GDM1 (cell line): ENCODE data around the gene HHAT.

Experiments
- DNase-seq: peaks from one replicate; lab custom pipeline; 2025; lab: John Stamatoyannopoulos, UW

The HHAT gene

DNA sequence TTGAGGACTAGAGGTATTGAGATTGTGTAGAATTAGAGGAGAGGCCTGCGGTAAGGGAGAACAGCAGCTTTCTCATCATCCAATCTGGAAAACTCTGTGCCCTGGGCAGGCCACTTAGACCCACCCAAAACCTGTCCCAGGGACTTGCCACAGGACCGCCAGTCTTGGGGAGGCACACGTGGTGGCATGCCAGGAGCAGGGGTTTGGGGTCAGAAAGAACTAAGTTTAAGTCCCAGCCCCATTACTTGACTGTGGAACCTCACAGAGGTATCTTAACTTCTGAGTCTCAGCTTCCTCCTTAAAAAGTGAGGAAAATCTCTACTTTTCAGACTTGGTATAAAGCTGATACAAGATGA lies 356.6 kb downstream of the HHAT start:
- no peak for DNase-seq

GRCh38 chr1:210686841-210687240 lies 358.1 kb downstream of the HHAT start:
- no peak for DNase-seq

DNA sequence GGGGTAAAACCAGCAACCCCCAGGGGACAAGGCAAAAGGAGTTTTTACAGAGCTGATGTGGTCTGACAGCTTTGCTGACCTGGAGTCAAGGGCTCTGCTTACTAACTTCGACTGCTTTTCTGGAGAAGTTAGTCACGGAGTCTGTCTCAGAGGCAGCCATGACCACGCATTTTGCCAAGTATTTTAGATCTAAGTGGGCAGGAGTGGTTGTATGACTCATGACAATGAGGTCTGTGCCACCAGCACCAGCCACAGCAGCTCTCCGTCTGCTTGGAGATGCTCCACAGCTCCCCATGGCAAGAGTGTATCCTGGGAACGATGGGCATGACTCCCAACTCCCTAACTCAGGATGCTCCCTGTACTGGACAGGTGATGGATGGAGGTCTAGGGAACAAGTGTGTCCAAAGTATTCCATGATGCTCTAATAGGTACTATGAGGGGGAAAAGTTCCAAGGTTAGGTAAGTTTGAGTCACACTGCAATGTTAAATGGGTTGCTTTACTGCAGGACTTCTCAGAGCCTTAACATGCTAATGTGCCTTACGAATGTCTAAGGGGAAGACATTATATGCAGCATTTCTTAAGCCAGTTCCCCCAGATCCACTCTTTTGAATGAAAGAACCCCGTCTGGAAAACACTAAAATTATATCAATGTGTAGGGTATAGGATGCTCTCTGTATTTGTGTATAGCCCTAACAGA lies 359.0 kb downstream of the HHAT start:
- no peak for DNase-seq

GRCh38 chr1:210688512-210689234 lies 360.0 kb downstream of the HHAT start:
- DNase-seq, result no peak

GRCh38 chr1:210689826-210690225 lies 361.1 kb downstream of the HHAT start:
- no peak for DNase-seq

GRCh38 chr1:210690236-210690635 lies 361.5 kb downstream of the HHAT start:
- no peak for DNase-seq

GRCh38 chr1:210691039-210691610 lies 362.4 kb downstream of the HHAT start:
- no peak for DNase-seq

DNA sequence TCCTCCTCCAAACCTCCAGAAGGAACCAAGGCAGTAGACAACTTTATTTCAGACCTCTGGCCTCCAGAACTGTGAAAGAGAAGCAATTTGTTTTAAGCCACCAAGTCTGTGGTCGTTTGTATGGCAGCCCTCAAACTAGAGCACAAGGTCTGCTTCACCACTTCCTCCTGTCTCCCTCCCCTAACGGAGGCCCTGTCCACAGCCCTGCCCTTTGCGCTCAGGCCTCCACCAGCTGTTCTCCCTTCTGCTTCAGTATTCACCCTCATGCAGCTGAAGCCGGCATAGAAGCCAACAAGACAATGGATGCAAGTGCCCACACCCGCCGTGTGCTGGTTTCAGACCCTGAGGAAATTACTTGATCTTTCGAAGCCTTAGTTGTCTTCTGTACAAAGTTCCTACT lies 364.1 kb downstream of the HHAT start:
- DNase-seq, result peak; percentile 8

DNA sequence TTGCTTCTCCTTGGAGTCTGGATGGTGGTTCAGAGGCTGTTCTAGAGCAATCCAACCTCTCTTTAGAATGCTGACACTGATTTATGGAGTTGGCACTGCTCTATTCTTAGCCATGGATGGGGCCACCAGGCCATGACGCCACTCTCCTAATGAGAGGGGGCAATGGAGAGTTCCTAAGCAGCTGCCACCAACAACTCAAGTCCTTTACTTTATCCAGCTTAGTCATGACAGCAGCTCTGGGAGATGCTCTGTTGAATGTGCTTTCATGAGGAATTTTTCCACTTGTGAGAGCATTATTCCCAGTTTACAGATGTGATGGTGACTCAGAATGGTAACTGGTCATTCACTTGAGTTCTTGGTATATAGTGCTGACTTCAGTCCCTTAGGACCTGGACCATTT lies 366.3 kb downstream of the HHAT start:
- no peak for DNase-seq

- DNase-seq, result no peak
Observed at GRCh38 chr1:210696709-210697108, 368.0 kb downstream of the HHAT start.

DNA sequence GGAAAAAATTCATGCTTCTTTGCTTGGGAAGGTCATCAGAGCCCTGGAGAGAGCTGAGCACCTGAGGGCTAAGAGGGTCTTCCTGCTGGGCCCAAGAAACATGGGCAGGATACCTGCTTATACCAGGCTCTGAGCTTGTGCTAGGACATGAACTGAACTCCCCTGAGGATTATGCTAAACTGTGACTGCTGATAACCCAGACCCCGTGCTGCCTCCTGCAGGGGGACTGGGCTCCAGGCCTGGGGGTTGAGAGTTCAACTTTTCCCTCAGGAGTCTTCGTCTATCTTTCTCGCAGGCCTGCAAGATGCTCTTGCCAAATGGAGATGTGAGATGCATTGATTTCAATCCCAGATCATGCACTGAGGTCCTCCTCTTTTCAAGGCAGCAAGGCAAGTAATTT lies 368.5 kb downstream of the HHAT start:
- no peak for DNase-seq

GRCh38 chr1:210698661-210699060 lies 370.0 kb downstream of the HHAT start:
- no peak for DNase-seq

GRCh38 chr1:210700083-210700482 lies 371.4 kb downstream of the HHAT start:
- DNase-seq, result no peak

GRCh38 chr1:210700511-210700910 lies 371.8 kb downstream of the HHAT start:
- no peak for DNase-seq

GRCh38 chr1:210702506-210702905 lies 373.8 kb downstream of the HHAT start:
- no peak for DNase-seq

GRCh38 chr1:210703593-210703992 lies 374.9 kb downstream of the HHAT start:
- no peak for DNase-seq

GRCh38 chr1:210705086-210705485 lies 376.4 kb downstream of the HHAT start:
- no peak for DNase-seq

DNA sequence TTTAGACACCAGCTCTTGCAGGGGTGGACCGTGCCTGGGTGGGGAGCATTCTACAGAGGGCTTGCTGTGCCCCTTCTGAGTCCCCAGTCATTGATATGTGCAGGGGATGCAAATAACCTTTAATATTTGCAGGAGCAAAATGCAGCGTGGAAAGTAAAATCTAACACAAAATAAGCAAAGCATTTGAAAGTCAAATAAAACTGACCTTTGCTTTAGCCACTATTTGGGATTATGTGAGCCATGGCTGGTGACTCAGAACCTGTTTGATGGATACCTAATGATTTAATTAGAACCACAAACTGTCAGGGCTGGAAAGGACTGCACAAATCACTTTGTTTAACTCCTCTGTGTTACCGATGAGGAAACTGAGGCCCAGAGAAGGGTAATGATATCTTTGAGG lies 377.5 kb downstream of the HHAT start:
- no peak for DNase-seq

DNA sequence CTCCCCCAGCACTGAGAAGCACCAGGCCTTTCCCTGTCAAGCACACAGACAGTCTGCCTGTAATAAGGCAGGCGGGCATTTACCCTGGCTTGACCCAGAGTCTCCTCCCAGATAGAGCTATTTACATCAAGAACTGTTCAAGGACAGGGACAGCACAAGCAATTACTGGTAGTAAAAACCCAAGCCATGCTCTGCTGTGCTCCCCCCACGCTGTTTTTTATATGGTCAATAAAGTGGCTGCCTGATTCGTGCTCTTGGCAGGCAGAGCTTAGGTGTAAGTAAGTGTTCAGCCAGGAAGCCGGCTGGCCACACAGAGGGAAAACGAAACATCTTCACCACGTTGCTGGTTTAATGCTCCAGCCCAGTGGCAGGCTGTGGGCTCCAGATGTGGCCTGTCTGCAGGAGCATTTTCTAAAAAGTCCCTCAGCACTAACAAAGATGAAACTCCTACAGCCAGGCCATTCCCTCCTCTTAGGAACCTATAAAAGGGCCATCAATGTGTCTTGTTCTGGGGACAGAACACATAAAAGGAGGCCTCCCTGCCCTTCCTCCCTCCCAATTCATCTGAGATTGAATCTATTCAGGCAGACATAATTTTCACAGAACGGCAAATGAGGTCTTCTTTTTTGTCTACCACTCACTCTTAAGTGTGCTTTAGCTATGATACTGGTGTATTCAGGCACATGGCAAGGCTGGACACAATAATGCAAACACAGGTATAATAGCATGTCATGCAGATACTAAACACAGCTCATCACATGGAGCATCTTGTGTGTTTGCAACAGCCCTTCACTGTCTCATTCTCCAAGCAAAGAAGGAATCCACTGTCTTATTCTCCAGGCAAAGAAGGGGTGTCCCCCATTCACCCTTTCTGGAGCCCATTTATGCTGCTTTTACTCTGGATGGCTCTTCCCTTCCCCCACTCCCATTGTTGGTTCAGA lies 378.9 kb downstream of the HHAT start:
- no peak for DNase-seq

DNA sequence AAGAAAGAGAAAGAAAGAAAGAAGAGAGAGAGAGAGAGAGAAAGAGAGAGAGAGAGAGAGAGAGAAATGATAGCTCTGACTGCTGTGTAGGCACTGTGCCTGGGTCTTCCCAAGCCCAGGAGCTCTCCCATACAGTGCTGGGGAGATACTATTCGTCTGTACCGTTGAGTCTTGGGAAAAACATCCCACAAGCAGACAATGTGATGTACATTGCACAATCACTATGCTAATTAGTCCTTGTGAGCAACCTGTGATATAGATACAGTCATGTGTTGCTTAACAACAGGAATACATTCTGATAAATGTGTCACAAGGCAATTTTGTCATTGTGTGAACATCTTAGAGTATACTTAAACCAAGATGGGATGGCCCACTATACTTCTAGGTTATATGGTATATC lies 381.0 kb downstream of the HHAT start:
- DNase-seq, result no peak

GRCh38 chr1:210711825-210712612 lies 383.3 kb downstream of the HHAT start:
- DNase-seq, result no peak

DNA sequence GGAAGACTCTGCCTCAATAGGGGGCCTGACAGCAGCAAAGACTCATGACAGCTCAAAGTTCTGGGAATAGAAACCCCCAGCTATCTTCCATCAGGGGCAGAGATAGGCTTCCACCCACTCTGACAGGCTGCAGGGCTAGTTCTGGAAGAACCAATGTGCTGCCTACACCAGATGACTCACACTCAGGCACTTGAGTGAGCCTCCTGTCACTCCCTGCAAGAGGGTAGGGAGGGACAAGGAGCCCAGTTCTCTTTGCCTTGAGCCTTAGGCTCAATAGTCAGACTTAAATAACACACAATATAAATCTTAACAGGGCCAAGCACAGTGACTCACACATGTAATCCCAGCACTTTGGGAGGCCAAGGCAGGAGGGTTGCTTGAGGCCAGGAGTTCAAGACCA lies 386.4 kb downstream of the HHAT start:
- DNase-seq, result no peak
